DOHH2 (cell line): ENCODE data around the gene TBC1D10A.

Source experiments
- H3F3A ChIP-seq: fragments of 200-600 bp; sonication (generic), shearing (Covaris generic); 2 replicates; pipeline ENCODE4 v1.6.0; 2016; ENCODE audit warnings: antibody characterized with exemption, mild to moderate bottlenecking; ENCODE audit not compliant: control insufficient read depth, insufficient read depth
- H3K27ac ChIP-seq: fragments of 200-600 bp; sonication (generic); 2 replicates; pipeline ENCODE4 v1.5.1; 2014; ENCODE audit warnings: low read depth, mild to moderate bottlenecking, low read length, moderate library complexity
- H3K27me3 ChIP-seq: fragments of 200-600 bp; sonication (generic); 2 replicates; pipeline ENCODE4 v1.6.1; 2014; ENCODE audit warnings: mild to moderate bottlenecking, low read length, mixed read lengths; ENCODE audit not compliant: control insufficient read depth
- H3K36me3 ChIP-seq: fragments of 200-600 bp; sonication (generic); 2 replicates; pipeline ENCODE4 v1.6.1; 2014; ENCODE audit warnings: mild to moderate bottlenecking, low read length, moderate library complexity, mixed read lengths; ENCODE audit not compliant: control insufficient read depth
- H3K4me1 ChIP-seq: fragments of 200-600 bp; sonication (generic); 2 replicates; pipeline ENCODE4 v1.6.1; 2014; ENCODE audit warnings: mild to moderate bottlenecking, low read length, mixed read lengths; ENCODE audit not compliant: control insufficient read depth
- H3K4me2 ChIP-seq: fragments of 200-600 bp; sonication (generic); 2 replicates; pipeline ENCODE4 v1.6.0; 2014; ENCODE audit warnings: mild to moderate bottlenecking, low read length, moderate library complexity
- H3K4me3 ChIP-seq: fragments of 200-600 bp; sonication (generic); 2 replicates; pipeline ENCODE4 v1.5.1; 2014; ENCODE audit warnings: mild to moderate bottlenecking, low read length, mixed read lengths
- H3K79me2 ChIP-seq: fragments of 200-600 bp; sonication (generic); 2 replicates; pipeline ENCODE4 v1.6.1; 2014; ENCODE audit warnings: mild to moderate bottlenecking, low read length, mixed read lengths; ENCODE audit not compliant: control insufficient read depth
- H3K9me2 ChIP-seq: fragments of 200-600 bp; sonication (generic); replicated peaks from 2 replicates; pipeline ENCODE4 v1.6.1; 2014; ENCODE audit warnings: mild to moderate bottlenecking, low read length, mixed read lengths; ENCODE audit not compliant: control insufficient read depth
- H3K9me3 ChIP-seq: fragments of 200-600 bp; sonication (generic); 2 replicates; pipeline ENCODE4 v1.6.1; 2014; ENCODE audit warnings: antibody characterized with exemption, low read length, mixed read lengths; ENCODE audit not compliant: control insufficient read depth, insufficient read depth
- H4K20me1 ChIP-seq: fragments of 200-600 bp; sonication (generic); 2 replicates; pipeline ENCODE4 v1.6.0; 2014; ENCODE audit warnings: low read depth, mild to moderate bottlenecking, antibody characterized with exemption, low read length, moderate library complexity; ENCODE audit not compliant: control insufficient read depth, insufficient read depth
- CTCF ChIP-seq: fragments of 200-600 bp; sonication (generic); IDR thresholded peaks from one replicate; pipeline ENCODE4 v1.5.1; 2014; ENCODE audit warnings: antibody characterized with exemption, mild to moderate bottlenecking, low read depth, low read length; ENCODE audit not compliant: poor library complexity, severe bottlenecking
- EZH2phosphoT487 ChIP-seq: fragments of 200-600 bp; sonication (generic); IDR thresholded peaks from 2 replicates; pipeline ENCODE4 v1.6.1; 2017; ENCODE audit warnings: borderline replicate concordance, mild to moderate bottlenecking, antibody characterized with exemption, low read length, moderate library complexity, mixed read lengths

TBC1D10A gene

GRCh38 chr22:30337461-30337778 lies 10.7 kb upstream of the TBC1D10A start:
- H3F3A ChIP-seq, result no peaks in the 10 kb centered on the region
- H3K9me2 ChIP-seq, result no peaks in the 10 kb centered on the region
- no peak overlapping the region for H3K4me3 ChIP-seq
- no peaks in the 10 kb centered on the region for H4K20me1 ChIP-seq
- H3K9me3 ChIP-seq, result no peaks in the 10 kb centered on the region
- TF ChIP-seq EZH2phosphoT487 (no peak), CTCF (no peak)
- no peak overlapping the region for H3K27ac ChIP-seq
- no peaks in the 10 kb centered on the region for H3K79me2 ChIP-seq
- H3K4me2 ChIP-seq, result no peak overlapping the region
- no peaks in the 10 kb centered on the region for H3K27me3 ChIP-seq
- peaks cover 98% of the 10 kb centered on the region for H3K36me3 ChIP-seq
- H3K4me1 ChIP-seq, result no peaks in the 10 kb centered on the region

- Histone ChIP-seq H3F3A (no peaks in the 10 kb centered on the region), H3K9me3 (no peaks in the 10 kb centered on the region), H3K4me3 (no peak overlapping the region), H3K27me3 (no peaks in the 10 kb centered on the region), H3K4me2 (no peak overlapping the region), H3K27ac (no peak overlapping the region), H3K36me3 (peaks cover 96% of the 10 kb centered on the region), H3K79me2 (no peaks in the 10 kb centered on the region), H4K20me1 (no peaks in the 10 kb centered on the region), H3K4me1 (no peaks in the 10 kb centered on the region), H3K9me2 (no peaks in the 10 kb centered on the region)
- TF ChIP-seq CTCF, result no peak
- no peak for TF ChIP-seq EZH2phosphoT487
Measured at GRCh38 chr22:30336752-30337460, 10.2 kb upstream of the TBC1D10A start.

- H3K4me2 ChIP-seq, result no peak overlapping the region
- no peak overlapping the region for H3K27ac ChIP-seq
- H3K36me3 ChIP-seq, result peaks cover 87% of the 10 kb centered on the region
- H3K4me1 ChIP-seq, result no peaks in the 10 kb centered on the region
- H3K9me2 ChIP-seq, result no peaks in the 10 kb centered on the region
- H3K27me3 ChIP-seq, result no peaks in the 10 kb centered on the region
- H3K79me2 ChIP-seq, result no peaks in the 10 kb centered on the region
- H3F3A ChIP-seq, result no peaks in the 10 kb centered on the region; the same call in 1 of the 2 replicates
- no peaks in the 10 kb centered on the region for H3K9me3 ChIP-seq
- TF ChIP-seq CTCF, result no peak
- no peak for TF ChIP-seq EZH2phosphoT487
- no peak overlapping the region for H3K4me3 ChIP-seq
- no peaks in the 10 kb centered on the region for H4K20me1 ChIP-seq
Measured at GRCh38 chr22:30335236-30335635, 8.5 kb upstream of the TBC1D10A start.
